Measurements from ENCODE around the gene NPIPB6.
"Not testable (repeated sequence)": the region's sequence is repeated elsewhere in the genome, so short reads cannot be mapped to it uniquely, and the experiment has no call there.

DNA sequence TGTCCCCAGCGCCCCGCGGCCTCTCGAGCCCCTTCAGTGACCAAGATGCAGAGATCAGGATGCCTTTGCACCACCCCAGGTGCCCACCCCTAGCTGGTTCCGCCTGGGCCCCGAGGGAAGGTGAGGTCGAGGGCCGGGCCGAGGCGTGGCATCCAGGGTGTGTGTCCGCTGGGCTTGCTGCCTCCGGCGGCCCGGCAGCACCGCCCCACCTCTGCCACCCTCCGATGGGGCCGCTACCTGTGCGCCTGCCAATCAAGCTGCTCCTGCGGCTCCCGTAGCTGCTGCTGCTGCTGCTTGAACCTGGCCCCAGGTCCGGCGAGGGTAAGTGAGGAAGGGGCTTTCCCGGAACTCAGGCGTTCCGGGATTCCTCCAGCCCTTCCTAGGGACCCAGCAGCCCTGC lies 11.0 kb upstream of the NPIPB6 start:
- not testable (repeated sequence) for TF ChIP-seq POLR2AphosphoS5 (IDR thresholded peaks at IDR 0.05; ENCODE audit: borderline replicate concordance, low read depth, low read length); EZH2 (IDR thresholded peaks at IDR 0.05); FOXP2 (optimal IDR thresholded peaks at IDR 0.05; ENCODE audit: control extremely low read depth, extremely low read length, insufficient read depth)

All from SK-N-MC (cell line).